Breast epithelium (tissue), 4 donors: Measurements from ENCODE around the gene NUP88. TPM values are rescaled to one million over a fixed set of nuclear protein-coding genes. Genes with fewer than 3 reads are reported as not detected.
"Not testable (repeated sequence)": the region's sequence is repeated elsewhere in the genome, so short reads cannot be mapped to it uniquely, and the experiment has no call there.

Experiments used
- DNase-seq, 2 donors: peaks; one replicate each; pipeline ENCODE4 v3.0.0-alpha.2; 2019; ENCODE audit warnings: low spot score in 2 of 2
- H3K27ac ChIP-seq, 2 donors: fragments of 200-600 bp; sonication (generic) in 1 of 2; one replicate each; pipeline ENCODE4 v1.5.1; 2016 to 2019; ENCODE audit warnings: mild to moderate bottlenecking in 1 of 2
- H3K27me3 ChIP-seq, 2 donors: fragments of 200-600 bp; sonication (generic) in 1 of 2; one replicate each; pipeline versions ENCODE4 v1.5.1 to v1.6.0; 2017 to 2019; ENCODE audit warnings: control low read depth in 1 of 2, mild to moderate bottlenecking in 1 of 2
- H3K36me3 ChIP-seq: fragments of 200-600 bp; one replicate; pipeline ENCODE4 v1.5.1; 2019
- H3K4me1 ChIP-seq, 2 donors: fragments of 200-600 bp; sonication (generic); one replicate each; pipeline ENCODE4 v1.5.1; 2016 to 2019; ENCODE audit warnings: control low read depth in 1 of 2
- H3K4me3 ChIP-seq, 3 donors: fragments of 200-600 bp; sonication (generic); 1 replicate in 2 of 3; 2 replicates in 1 of 3; pipeline ENCODE4 v1.5.1; 2016 to 2019; ENCODE audit warnings: mild to moderate bottlenecking in 3 of 3, moderate library complexity in 2 of 3
- H3K9me3 ChIP-seq, 2 donors: fragments of 200-600 bp; sonication (generic) in 1 of 2; one replicate each; pipeline ENCODE4 v1.5.1; 2016 to 2019; ENCODE audit warnings: control low read depth in 1 of 2
- CTCF ChIP-seq, 3 donors: fragments of 450-650 bp; IDR thresholded peaks; one replicate each; pipeline ENCODE4 v1.5.1; 2016 to 2017; ENCODE audit warnings: antibody characterized with exemption in 3 of 3, mild to moderate bottlenecking in 3 of 3, moderate library complexity in 3 of 3
- POLR2A ChIP-seq: fragments of 450-650 bp; IDR thresholded peaks from one replicate; pipeline ENCODE4 v1.6.1; 2016; ENCODE audit warnings: antibody characterized with exemption, mild to moderate bottlenecking, moderate library complexity
- POLR2AphosphoS5 ChIP-seq, 3 donors: sonication (generic); formaldehyde crosslinking; IDR thresholded peaks; one replicate each; pipeline ENCODE4 v1.6.1; 2017; ENCODE audit warnings: antibody characterized with exemption in 3 of 3
- intact Hi-C: fragments of 100-400 bp; cut with DNase I; formaldehyde crosslinking; loops from one replicate; pipeline ENCODE4 v1.15.1; 2023; ENCODE audit warnings: low total_unique reads
- total RNA-seq, 3 donors: library from RNA; depleted of rRNA; stranded (reverse); fragments of >200 nt; gene quantifications; one replicate each; pipeline ENCODE4 v1.1.0, GENCODE V29; 2016

NUP88 gene
- total RNA-seq, 3 donors from 2014 or later: 52.8 to 139 (median 102) TPM

- no peak for TF ChIP-seq POLR2AphosphoS5 (IDR thresholded peaks at IDR 0.05)
- no peak for TF ChIP-seq CTCF (IDR thresholded peaks at IDR 0.05)
- no peak for TF ChIP-seq POLR2A
- Histone ChIP-seq H3K27ac (peak overlapping the region; percentile 79 to 83), H3K27me3 (no peaks in the 10 kb centered on the region), H3K4me3 (peak overlapping the region; percentile 64 to 85 (median 80)), H3K9me3 (no peaks in the 10 kb centered on the region), H3K36me3 (no peaks in the 10 kb centered on the region), H3K4me1 (peaks cover 0 to 10% of the 10 kb centered on the region in 2 donors)
- DNase-seq: no peak
- intact Hi-C loops: loop anchor here (10.0 kb wide), 1 partner anchor 1613 kb away; no protein-coding TSS in a partner anchor
These were observed 18.4 kb upstream of the NUP88 start for GRCh38 chr17:5437721-5438317.

DNA sequence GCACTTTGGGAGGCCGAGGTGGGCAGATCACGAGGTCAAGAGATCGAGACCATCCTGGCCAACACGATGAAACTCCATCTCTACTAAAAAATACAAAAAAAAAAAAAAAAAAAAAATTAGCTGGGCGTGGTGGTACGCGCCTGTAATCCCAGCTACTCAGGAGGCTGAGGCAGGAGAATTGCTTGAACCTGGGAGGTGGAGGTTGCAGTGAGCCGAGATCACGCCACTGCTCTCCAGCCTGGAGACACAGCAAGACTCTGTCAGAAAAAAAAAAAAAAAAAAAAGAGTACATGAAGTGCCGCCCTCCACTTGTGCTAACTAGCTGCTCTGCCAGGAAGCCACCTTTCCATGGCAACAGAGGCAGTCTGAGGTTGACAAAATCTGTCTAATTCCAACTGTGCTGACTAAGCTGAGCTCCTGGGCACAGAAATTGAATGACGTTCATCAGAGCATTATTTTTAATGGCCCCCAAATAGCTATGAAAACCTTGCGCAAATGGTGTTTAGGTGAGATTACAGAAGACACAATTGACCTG lies 16.4 kb upstream of the NUP88 start:
- not testable (repeated sequence) for H3K27me3 ChIP-seq, H3K27ac ChIP-seq, H3K9me3 ChIP-seq, H3K4me1 ChIP-seq, H3K4me3 ChIP-seq, DNase-seq, H3K36me3 ChIP-seq
- intact Hi-C loops: loop anchor here (10.0 kb wide), 1 partner anchor 1611 kb away; no protein-coding TSS in a partner anchor

DNA sequence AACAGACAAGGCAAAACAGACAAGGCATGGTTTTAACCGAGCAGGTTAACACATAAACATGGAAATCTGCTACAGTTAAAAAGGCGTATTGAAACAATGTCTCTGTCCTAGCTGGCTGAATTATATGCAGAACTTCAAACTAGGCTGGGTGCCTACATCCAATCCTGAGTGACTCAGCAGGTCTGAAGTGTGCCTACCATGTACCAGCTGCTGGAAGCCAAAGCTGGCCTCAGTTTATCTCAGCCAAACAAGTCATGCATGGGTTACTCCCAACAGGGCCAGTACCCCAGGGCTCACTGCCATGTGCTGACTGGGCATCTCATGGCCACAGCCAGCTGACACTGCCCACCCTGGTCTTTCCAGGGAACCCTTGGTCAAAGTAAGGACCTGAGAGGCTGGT lies 15.5 kb upstream of the NUP88 start:
- no peaks in the 10 kb centered on the region for H3K9me3 ChIP-seq
- no peaks in the 10 kb centered on the region for H3K36me3 ChIP-seq
- H3K4me1 ChIP-seq: peaks cover 0 to 10% of the 10 kb centered on the region in 2 donors
- TF ChIP-seq CTCF (IDR thresholded peaks at IDR 0.05) (no peak), POLR2AphosphoS5 (IDR thresholded peaks at IDR 0.05) (no peak), POLR2A (no peak)
- no peak overlapping the region for H3K27ac ChIP-seq
- no peak for DNase-seq
- H3K4me3 ChIP-seq: no peak overlapping the region
- H3K27me3 ChIP-seq: no peaks in the 10 kb centered on the region
- intact Hi-C loops: loop anchor here (10.0 kb wide), 1 partner anchor 1610 kb away; no protein-coding TSS in a partner anchor

DNA sequence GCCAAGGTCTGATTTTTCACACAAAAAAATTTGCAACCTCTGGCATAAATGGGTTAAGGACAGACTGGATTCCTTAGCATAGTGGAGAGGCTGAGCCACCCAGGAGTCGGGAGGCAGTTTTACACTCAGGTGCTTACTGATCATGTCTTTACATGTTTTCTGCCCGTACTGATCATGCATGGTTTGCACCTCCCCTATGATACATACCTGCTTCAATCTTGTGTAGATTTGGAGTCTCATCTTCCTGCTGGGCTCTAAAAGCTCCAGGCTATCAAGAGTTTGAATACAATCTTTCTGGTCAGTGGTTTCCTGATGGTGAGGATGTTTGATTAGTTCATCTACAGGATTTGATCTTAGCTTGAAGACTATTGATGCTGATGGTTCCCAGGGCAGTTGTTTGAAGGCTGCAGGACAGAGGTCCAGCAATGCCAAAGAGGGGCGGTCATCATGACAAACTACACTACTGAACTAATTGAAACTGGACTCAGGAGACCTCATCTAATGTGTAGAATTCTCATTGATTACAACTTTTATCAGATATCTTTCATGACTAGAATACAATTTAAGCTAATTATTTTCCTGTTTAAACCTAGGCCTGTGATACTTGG lies 12.6 kb upstream of the NUP88 start:
- Histone ChIP-seq H3K9me3 (no peaks in the 10 kb centered on the region), H3K27ac (no peak overlapping the region), H3K27me3 (no peaks in the 10 kb centered on the region), H3K36me3 (no peaks in the 10 kb centered on the region), H3K4me3 (no peak overlapping the region), H3K4me1 (no peaks in the 10 kb centered on the region)
- TF ChIP-seq POLR2A (no peak), CTCF (IDR thresholded peaks at IDR 0.05) (no peak), POLR2AphosphoS5 (IDR thresholded peaks at IDR 0.05) (no peak)
- intact Hi-C loops: loop anchor here (10.0 kb wide), 1 partner anchor 1607 kb away; no protein-coding TSS in a partner anchor
- DNase-seq: no peak

- DNase-seq: not testable (repeated sequence)
These were observed 11.8 kb upstream of the NUP88 start for GRCh38 chr17:5431234-5431633.

GRCh38 chr17:5430413-5430999 lies 11.0 kb upstream of the NUP88 start:
- TF ChIP-seq CTCF (IDR thresholded peaks at IDR 0.05): no peak
- no peak for TF ChIP-seq POLR2AphosphoS5 (IDR thresholded peaks at IDR 0.05)
- TF ChIP-seq POLR2A: no peak
- intact Hi-C loops: loop anchor here (10.0 kb wide), 1 partner anchor 1606 kb away; no protein-coding TSS in a partner anchor
- H3K27ac ChIP-seq: no peak overlapping the region
- no peak for DNase-seq
- H3K36me3 ChIP-seq: peaks cover 6% of the 10 kb centered on the region
- no peaks in the 10 kb centered on the region for H3K27me3 ChIP-seq
- no peaks in the 10 kb centered on the region for H3K4me1 ChIP-seq
- no peaks in the 10 kb centered on the region for H3K9me3 ChIP-seq
- H3K4me3 ChIP-seq: no peak overlapping the region

More at GRCh38 chr17:5431234-5431633, 11.8 kb upstream of the NUP88 start:
- not testable (repeated sequence) for H3K9me3 ChIP-seq, H3K4me3 ChIP-seq, H3K36me3 ChIP-seq, H3K27me3 ChIP-seq, H3K27ac ChIP-seq, H3K4me1 ChIP-seq
- intact Hi-C loops: loop anchor here (10.0 kb wide), 1 partner anchor 1606 kb away; no protein-coding TSS in a partner anchor
